GM10266 (cell line): ENCODE measurements around the gene FOLR2.
"Not testable (repeated sequence)": the region's sequence is repeated elsewhere in the genome, so short reads cannot be mapped to it uniquely, and the experiment has no call there.

Experiments used
- DNase-seq: peaks from one replicate; pipeline ENCODE4 v3.0.0; 2012; ENCODE audit errors: extremely low spot score
- TF ChIP-seq, protein P1 (sequence below): IDR thresholded peaks from 2 replicates; pipeline ENCODE4 v1.5.1; 2012; ENCODE audit warnings: mild to moderate bottlenecking, low read depth; ENCODE audit not compliant: control insufficient read depth, insufficient read depth; ENCODE audit errors: missing control alignments

The FOLR2 gene

DNA sequence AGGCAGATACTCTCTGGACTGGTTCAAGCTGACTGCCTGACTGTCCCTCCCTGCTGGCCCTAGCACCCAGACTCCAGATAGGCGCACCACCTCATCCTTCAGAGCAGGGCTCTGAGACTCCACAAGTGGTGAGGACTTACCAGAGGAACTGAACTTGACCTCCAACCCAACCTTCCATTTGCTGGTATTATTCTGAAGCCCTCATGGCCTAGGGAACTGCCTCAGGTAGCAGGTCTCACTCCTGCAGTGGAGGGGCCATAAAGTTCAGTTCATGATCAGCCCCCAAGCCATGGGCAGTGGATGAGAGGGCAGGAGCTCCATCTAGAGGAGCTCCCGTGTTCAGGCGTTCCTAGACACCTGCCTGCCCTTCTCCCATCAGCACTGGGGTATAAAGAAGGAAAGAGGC lies 35.0 kb upstream of the FOLR2 start:
- TF ChIP-seq, protein P1, sequence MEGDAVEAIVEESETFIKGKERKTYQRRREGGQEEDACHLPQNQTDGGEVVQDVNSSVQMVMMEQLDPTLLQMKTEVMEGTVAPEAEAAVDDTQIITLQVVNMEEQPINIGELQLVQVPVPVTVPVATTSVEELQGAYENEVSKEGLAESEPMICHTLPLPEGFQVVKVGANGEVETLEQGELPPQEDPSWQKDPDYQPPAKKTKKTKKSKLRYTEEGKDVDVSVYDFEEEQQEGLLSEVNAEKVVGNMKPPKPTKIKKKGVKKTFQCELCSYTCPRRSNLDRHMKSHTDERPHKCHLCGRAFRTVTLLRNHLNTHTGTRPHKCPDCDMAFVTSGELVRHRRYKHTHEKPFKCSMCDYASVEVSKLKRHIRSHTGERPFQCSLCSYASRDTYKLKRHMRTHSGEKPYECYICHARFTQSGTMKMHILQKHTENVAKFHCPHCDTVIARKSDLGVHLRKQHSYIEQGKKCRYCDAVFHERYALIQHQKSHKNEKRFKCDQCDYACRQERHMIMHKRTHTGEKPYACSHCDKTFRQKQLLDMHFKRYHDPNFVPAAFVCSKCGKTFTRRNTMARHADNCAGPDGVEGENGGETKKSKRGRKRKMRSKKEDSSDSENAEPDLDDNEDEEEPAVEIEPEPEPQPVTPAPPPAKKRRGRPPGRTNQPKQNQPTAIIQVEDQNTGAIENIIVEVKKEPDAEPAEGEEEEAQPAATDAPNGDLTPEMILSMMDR: peak; percentile 14
- DNase-seq: not testable (repeated sequence)

DNA sequence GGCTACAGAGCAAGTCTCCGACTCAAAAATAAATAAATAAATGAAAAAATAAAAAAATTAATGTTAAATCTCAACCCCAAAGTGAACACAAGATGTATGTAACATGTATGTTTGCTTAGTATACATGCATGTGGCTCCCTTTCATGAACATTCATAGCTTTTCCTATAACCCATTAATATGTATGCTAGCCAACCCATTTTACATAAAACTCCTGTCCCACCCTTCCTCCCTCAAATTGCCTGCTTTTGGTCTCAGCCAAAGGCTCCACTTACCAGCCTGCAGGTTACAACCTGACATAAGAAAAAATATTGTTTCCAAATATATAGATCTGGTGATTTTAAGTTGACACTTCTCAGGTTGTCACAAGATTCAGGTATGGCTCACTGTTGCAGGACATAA lies 28.3 kb upstream of the FOLR2 start:
- TF ChIP-seq, protein P1: no peak
- no peak for DNase-seq

DNA sequence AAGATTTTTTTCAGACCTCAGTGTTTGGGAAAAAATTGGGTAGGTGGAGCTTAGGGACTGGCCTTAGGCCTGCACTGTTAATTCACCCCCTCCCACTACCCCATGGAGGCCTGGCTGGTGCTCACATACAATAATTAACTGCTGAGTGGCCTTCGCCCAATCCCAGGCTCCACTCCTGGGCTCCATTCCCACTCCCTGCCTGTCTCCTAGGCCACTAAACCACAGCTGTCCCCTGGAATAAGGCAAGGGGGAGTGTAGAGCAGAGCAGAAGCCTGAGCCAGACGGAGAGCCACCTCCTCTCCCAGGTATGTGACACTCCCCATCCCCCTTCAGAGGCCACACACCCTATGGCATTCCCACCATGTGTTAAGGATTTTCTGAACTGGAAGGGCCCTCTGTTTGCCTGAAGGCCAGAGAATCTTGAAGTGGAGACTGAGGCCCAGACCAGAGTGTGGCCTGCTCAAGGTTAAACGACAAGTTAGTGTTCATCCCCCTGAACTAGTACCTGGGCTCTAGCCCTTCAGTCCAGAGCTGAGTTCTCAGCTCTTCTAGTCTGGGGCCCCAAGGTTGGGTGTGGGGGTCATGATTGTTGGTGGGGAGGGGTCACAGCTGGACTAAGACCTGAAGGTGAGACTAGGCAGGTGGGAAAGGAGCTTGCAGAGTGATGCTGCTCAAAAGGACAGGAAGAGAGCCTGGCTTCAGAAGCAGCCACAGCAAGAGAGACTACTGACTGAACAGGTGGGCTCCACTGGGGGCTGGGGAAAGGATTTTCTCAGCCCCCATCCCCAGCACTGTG lies 26.9 kb upstream of the FOLR2 start:
- TF ChIP-seq, protein P1: no peak
- no peak for DNase-seq

DNA sequence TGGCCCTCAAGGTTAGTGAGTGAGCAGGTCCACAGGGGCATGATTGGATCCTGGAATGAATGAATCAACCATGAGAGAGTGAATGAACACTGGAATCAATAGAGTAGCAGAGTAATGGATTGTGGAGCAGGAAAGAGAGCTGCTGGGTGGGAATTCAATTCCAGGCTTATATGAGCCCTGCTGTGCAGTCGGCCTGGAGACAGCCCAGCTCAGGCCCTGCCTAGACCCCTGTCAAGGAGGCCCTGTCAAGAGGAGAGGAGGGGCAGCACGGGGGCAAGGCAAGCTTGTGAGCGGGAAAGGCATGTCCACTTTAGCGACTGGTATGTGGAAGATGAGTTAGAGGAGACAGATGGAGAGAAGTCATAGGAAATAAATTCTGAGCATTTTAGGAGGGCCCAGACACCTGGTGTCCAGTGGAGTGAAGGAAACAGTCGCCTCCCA lies 25.9 kb upstream of the FOLR2 start:
- DNase-seq: no peak
- TF ChIP-seq, protein P1: no peak

DNA sequence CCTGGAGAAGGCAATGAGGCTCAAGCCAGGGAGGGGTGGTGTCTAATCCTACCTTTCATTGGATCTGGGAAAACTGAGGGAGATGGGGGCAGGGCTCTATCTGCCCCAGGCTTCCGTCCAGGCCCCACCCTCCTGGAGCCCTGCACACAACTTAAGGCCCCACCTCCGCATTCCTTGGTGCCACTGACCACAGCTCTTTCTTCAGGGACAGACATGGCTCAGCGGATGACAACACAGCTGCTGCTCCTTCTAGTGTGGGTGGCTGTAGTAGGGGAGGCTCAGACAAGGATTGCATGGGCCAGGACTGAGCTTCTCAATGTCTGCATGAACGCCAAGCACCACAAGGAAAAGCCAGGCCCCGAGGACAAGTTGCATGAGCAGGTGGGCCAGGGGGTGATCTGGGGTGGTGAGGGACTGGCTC lies 24.6 kb upstream of the FOLR2 start, which contains the start of gene FOLR1:
Gene FOLR1, plus strand, starts transcription at position 180 of the 421 bp plus-strand sequence. Its CDS starts 34 bp downstream, at position 214.
- DNase-seq: no peak
- TF ChIP-seq, protein P1: no peak

DNA sequence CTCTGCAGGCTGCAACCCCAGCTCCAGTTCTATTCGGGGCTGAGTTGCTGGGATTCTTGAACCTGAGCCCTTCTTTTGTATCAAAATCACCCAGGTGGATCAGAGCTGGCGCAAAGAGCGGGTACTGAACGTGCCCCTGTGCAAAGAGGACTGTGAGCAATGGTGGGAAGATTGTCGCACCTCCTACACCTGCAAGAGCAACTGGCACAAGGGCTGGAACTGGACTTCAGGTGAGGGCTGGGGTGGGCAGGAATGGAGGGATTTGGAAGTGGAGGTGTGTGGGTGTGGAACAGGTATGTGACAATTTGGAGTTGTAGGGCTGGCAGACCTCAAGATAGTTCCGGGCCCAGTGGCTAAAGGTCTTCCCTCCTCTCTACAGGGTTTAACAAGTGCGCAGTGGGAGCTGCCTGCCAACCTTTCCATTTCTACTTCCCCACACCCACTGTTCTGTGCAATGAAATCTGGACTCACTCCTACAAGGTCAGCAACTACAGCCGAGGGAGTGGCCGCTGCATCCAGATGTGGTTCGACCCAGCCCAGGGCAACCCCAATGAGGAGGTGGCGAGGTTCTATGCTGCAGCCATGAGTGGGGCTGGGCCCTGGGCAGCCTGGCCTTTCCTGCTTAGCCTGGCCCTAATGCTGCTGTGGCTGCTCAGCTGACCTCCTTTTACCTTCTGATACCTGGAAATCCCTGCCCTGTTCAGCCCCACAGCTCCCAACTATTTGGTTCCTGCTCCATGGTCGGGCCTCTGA lies 20.9 kb upstream of the FOLR2 start:
- TF ChIP-seq, protein P1: no peak
- DNase-seq: no peak

DNA sequence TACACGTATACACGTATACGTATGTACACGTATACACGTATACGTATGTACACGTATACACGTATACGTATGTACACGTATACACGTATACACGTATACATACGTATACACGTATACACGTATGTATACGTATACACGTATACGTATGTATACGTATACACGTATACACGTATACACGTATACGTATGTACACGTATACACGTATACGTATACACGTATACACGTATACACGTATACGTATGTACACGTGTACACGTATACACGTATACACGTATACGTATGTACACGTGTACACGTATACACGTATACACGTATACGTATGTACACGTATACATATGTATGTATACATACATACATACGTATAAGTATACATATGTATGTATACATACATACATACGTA lies 15.1 kb upstream of the FOLR2 start:
- not testable (repeated sequence) for DNase-seq
